K562 (cell line): Measurements from ENCODE around the gene APLF. TPM values are rescaled to one million over a fixed set of nuclear protein-coding genes. Genes with fewer than 3 reads are reported as not detected.
A peak's percentile ranks its signal among the peaks of the same experiment; 100 is the strongest.

Experiments used
- C11orf30 ChIP-seq: fragments of 450-650 bp; IDR thresholded peaks from 2 replicates; pipeline ENCODE4 v1.6.1; 2016; ENCODE audit warnings: low read depth, mild to moderate bottlenecking
- ESRRA ChIP-seq: fragments of 450-650 bp; IDR thresholded peaks from 2 replicates; pipeline ENCODE4 v1.6.1; 2014; ENCODE audit warnings: low read depth, mild to moderate bottlenecking, moderate library complexity, borderline replicate concordance
- ETV5 ChIP-seq: sonication (generic); formaldehyde crosslinking; IDR thresholded peaks from 2 replicates; pipeline ENCODE4 v1.4.0; 2020; ENCODE audit warnings: low read depth, mild to moderate bottlenecking, missing genetic modification reagents
- HLTF ChIP-seq: fragments of 450-650 bp; IDR thresholded peaks from 2 replicates; pipeline ENCODE4 v1.6.1; 2016
- KLF13 ChIP-seq: fragments of 450-650 bp; IDR thresholded peaks from 2 replicates; pipeline ENCODE4 v1.6.1; 2016; ENCODE audit warnings: missing genetic modification characterization, low read depth, mild to moderate bottlenecking, missing compliant biosample characterization, moderate library complexity, borderline replicate concordance
- NBN ChIP-seq: fragments of 450-650 bp; IDR thresholded peaks from 2 replicates; pipeline ENCODE4 v1.6.1; 2016; ENCODE audit warnings: low read depth, mild to moderate bottlenecking
- RAD21 ChIP-seq, 2 experiments: fragments of 250-450 bp in 1 of 2; fragments of 450-650 bp in 1 of 2; sonication (Bioruptor Pico) in 1 of 2; formaldehyde crosslinking in 1 of 2; IDR thresholded peaks in 1 of 2; conservative IDR thresholded peaks in 1 of 2; 2 replicates each; pipeline versions ENCODE4 v1.4.0 to v1.8.0; 2020 to 2022; ENCODE audit warnings: mild to moderate bottlenecking in 2 of 2, moderate library complexity in 1 of 2
- SAP30 ChIP-seq: fragments of 200-600 bp; sonication (generic); IDR thresholded peaks from 2 replicates; pipeline ENCODE4 v1.6.1; 2012; ENCODE audit warnings: borderline replicate concordance, low read depth, mild to moderate bottlenecking, moderate library complexity, low read length, control low read depth, inconsistent platforms; ENCODE audit not compliant: insufficient read depth, poor library complexity, severe bottlenecking
- SFPQ ChIP-seq: fragments of 200-400 bp; formaldehyde crosslinking; IDR thresholded peaks from 2 replicates; pipeline ENCODE4 v1.6.1; 2017; ENCODE audit warnings: mild to moderate bottlenecking, low read depth, low read length, moderate library complexity
- ZNF277 ChIP-seq: fragments of 250-450 bp; sonication (Bioruptor Pico); IDR thresholded peaks from 2 replicates; pipeline ENCODE4 v1.8.0; 2022; ENCODE audit warnings: inconsistent platforms, mild to moderate bottlenecking, moderate library complexity, borderline replicate concordance
- ZNF282 ChIP-seq: sonication (generic); formaldehyde crosslinking; IDR thresholded peaks from 2 replicates; pipeline ENCODE4 v1.8.1; 2023; ENCODE audit warnings: missing genetic modification reagents
- ZNF511 ChIP-seq: sonication (generic); formaldehyde crosslinking; IDR thresholded peaks from 2 replicates; pipeline ENCODE4 v1.8.0; 2022; ENCODE audit warnings: mild to moderate bottlenecking, missing genetic modification reagents
- polyA plus RNA-seq, 8 experiments: library from polyadenylated mRNA; depleted of rRNA in 4 of 8; stranded (reverse) in 5 of 8; unstranded in 3 of 8; fragments of >200 nt; fragmentation: Nextera tagmentation in 2 of 8; fragmentation: Illumina TruSeq in 1 of 8; extraction: Ambion mirVana in 2 of 8; extraction: Trizol in 1 of 8; gene quantifications; 2 replicates each; pipeline versions ENCODE4 v1.2.1 to v1.2.3, GENCODE V29; 2011 to 2014; ENCODE audit warnings: inconsistent platforms in 1 of 8, missing spikeins in 1 of 8
- total RNA-seq, 7 experiments: library from RNA; depleted of rRNA in 6 of 7; stranded (reverse); fragments of >200 nt in 6 of 7; fragmentation: Illumina TruSeq in 2 of 7; extraction: Trizol in 2 of 7; gene quantifications; 2 replicates each; pipeline versions ENCODE4 v1.2.1 to v1.2.3, GENCODE V29; 2011 to 2021; ENCODE audit warnings: low replicate concordance in 1 of 7
- TF ChIP-seq, protein P1 (sequence below): fragments of 450-650 bp; formaldehyde crosslinking; IDR thresholded peaks from 2 replicates; pipeline ENCODE4 v1.4.0; 2020; ENCODE audit warnings: mild to moderate bottlenecking, moderate library complexity
- TF ChIP-seq, protein P2 (sequence below): IDR thresholded peaks from 3 replicates; pipeline ENCODE4 v1.6.1; 2011; ENCODE audit warnings: borderline replicate concordance, mild to moderate bottlenecking; ENCODE audit not compliant: insufficient read length, insufficient read depth
- TF ChIP-seq, protein P3 (sequence below), 2 experiments: fragments of 150-350 bp in 1 of 2; IDR thresholded peaks; 2 replicates each; pipeline ENCODE4 v1.6.1; 2012 to 2016; ENCODE audit warnings: low read depth in 2 of 2, low read length in 2 of 2, mild to moderate bottlenecking in 1 of 2, moderate library complexity in 1 of 2

Gene APLF
- total and polyA plus RNA-seq, 9 of the 15 experiments (the other 6 are each of a cell fraction or from before 2014, with no cell fraction given): 0.07 to 1.1 (median 0.71) TPM

DNA sequence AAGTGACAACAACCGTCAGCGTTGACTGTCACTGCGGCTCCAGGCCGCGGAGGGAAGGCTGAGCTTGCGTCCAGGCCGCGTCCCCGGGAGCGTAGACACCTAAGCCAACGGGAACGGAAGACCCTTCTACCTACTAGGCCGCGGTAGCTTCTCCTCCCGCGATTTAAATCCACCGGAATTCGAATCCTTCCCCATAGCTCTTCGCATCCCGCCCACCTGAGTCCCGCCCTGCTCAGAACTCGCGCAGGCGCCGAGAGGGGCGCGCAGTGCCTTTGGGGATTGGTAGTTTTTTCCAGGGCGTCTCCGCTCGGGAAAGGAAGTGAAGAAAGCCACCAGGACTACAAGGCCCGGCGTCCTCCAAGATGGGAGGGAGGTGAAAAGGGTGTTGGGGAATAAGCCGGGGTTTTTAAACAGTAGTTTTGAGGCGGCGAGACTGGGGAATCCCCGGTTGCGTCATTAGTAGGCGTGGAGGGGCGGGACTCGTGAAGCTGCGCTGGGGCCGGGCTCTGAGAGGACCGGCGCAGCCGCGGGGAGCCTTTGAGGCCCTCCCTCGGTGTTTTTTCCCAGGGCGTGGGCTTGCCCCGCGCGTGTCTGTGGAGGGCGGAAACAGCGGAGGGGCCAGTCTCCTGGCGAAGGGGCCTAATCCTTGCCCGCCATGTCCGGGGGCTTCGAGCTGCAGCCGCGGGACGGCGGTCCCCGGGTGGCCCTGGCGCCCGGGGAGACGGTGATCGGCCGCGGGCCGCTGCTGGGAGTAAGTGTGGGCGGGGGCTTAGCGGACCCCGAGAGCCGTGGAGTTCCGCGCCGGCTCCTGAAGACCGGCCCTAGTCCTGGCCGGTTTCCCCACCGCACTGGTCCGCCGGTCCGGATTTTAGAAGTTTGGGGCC is at the start of gene APLF, which contains the start of gene FBXO48 (continued):
- TF ChIP-seq RAD21 (CRISPR knock-in tag; conservative IDR thresholded peaks at IDR 0.05 in 1 of 2, IDR thresholded peaks at IDR 0.05 in 1 of 2): no peak
- TF ChIP-seq, protein P1, sequence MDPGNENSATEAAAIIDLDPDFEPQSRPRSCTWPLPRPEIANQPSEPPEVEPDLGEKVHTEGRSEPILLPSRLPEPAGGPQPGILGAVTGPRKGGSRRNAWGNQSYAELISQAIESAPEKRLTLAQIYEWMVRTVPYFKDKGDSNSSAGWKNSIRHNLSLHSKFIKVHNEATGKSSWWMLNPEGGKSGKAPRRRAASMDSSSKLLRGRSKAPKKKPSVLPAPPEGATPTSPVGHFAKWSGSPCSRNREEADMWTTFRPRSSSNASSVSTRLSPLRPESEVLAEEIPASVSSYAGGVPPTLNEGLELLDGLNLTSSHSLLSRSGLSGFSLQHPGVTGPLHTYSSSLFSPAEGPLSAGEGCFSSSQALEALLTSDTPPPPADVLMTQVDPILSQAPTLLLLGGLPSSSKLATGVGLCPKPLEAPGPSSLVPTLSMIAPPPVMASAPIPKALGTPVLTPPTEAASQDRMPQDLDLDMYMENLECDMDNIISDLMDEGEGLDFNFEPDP (CRISPR knock-in tag): no peak
- no peak for TF ChIP-seq HLTF
- TF ChIP-seq KLF13 (tag): peak; percentile 19
- TF ChIP-seq, protein P2, sequence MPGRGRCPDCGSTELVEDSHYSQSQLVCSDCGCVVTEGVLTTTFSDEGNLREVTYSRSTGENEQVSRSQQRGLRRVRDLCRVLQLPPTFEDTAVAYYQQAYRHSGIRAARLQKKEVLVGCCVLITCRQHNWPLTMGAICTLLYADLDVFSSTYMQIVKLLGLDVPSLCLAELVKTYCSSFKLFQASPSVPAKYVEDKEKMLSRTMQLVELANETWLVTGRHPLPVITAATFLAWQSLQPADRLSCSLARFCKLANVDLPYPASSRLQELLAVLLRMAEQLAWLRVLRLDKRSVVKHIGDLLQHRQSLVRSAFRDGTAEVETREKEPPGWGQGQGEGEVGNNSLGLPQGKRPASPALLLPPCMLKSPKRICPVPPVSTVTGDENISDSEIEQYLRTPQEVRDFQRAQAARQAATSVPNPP: no peak
- TF ChIP-seq ZNF282 (CRISPR knock-in tag): no peak
- no peak for TF ChIP-seq ESRRA
- peak; percentile 93 for TF ChIP-seq SAP30
- TF ChIP-seq, protein P3, sequence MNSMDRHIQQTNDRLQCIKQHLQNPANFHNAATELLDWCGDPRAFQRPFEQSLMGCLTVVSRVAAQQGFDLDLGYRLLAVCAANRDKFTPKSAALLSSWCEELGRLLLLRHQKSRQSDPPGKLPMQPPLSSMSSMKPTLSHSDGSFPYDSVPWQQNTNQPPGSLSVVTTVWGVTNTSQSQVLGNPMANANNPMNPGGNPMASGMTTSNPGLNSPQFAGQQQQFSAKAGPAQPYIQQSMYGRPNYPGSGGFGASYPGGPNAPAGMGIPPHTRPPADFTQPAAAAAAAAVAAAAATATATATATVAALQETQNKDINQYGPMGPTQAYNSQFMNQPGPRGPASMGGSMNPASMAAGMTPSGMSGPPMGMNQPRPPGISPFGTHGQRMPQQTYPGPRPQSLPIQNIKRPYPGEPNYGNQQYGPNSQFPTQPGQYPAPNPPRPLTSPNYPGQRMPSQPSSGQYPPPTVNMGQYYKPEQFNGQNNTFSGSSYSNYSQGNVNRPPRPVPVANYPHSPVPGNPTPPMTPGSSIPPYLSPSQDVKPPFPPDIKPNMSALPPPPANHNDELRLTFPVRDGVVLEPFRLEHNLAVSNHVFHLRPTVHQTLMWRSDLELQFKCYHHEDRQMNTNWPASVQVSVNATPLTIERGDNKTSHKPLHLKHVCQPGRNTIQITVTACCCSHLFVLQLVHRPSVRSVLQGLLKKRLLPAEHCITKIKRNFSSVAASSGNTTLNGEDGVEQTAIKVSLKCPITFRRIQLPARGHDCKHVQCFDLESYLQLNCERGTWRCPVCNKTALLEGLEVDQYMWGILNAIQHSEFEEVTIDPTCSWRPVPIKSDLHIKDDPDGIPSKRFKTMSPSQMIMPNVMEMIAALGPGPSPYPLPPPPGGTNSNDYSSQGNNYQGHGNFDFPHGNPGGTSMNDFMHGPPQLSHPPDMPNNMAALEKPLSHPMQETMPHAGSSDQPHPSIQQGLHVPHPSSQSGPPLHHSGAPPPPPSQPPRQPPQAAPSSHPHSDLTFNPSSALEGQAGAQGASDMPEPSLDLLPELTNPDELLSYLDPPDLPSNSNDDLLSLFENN (IDR thresholded peaks at IDR 0.05; ENCODE audit: low read depth in 2 of 2, low read length in 2 of 2): no peak
- no peak for TF ChIP-seq NBN
- TF ChIP-seq C11orf30: no peak
- TF ChIP-seq ETV5 (CRISPR knock-in tag): peak; percentile 29
- no peak for TF ChIP-seq SFPQ
- peak; percentile 52 for TF ChIP-seq ZNF511 (CRISPR knock-in tag)
- no peak for TF ChIP-seq ZNF277 (CRISPR knock-in tag)
